H1 (cell line): Measurements from ENCODE around the gene MAPKAPK5. TPM values are rescaled to one million over a fixed set of nuclear protein-coding genes. Genes with fewer than 3 reads are reported as not detected.

Source experiments
- ATF3 ChIP-seq: IDR thresholded peaks from 2 replicates; pipeline ENCODE4 v1.6.1; 2011; ENCODE audit warnings: low read depth, mild to moderate bottlenecking, low read length; ENCODE audit not compliant: insufficient read depth
- CTBP2 ChIP-seq: IDR thresholded peaks from 2 replicates; pipeline ENCODE4 v1.7.0; 2011; ENCODE audit warnings: borderline replicate concordance, mild to moderate bottlenecking, moderate library complexity, mixed read lengths, low read length; ENCODE audit not compliant: insufficient read depth, insufficient read length
- YY1 ChIP-seq: IDR thresholded peaks from 2 replicates; pipeline ENCODE4 v1.6.1; 2011; ENCODE audit warnings: low read depth, mild to moderate bottlenecking, low read length
- polyA plus RNA-seq, 7 experiments: library from polyadenylated mRNA; depleted of rRNA in 3 of 7; stranded (reverse) in 5 of 7; unstranded in 2 of 7; fragments of >200 nt in 5 of 7; fragments of 200-250 nt in 2 of 7; gene quantifications; 1 replicate in 5 of 7; 2 replicates in 1 of 7; 4 replicates in 1 of 7; pipeline versions ENCODE4 v1.2.1 to v1.2.3, GENCODE V29; 2011 to 2013; ENCODE audit warnings: missing spikeins in 2 of 7, mixed read lengths in 2 of 7
- total RNA-seq: library from RNA; stranded (reverse); fragmentation: NEBNext Ultra II Directional; extraction: Animal tissue kit (Norgen Biotek cat#: 25700); gene quantifications from 2 replicates; pipeline ENCODE4 v1.2.1, GENCODE V29; 2021

Gene MAPKAPK5
- total and polyA plus RNA-seq, 2 of the 8 experiments (the other 6 are each of a cell fraction or from before 2014, with no cell fraction given): 40.0 to 91.5 TPM

GRCh38 chr12:111850526-111850925 is 8.5 kb downstream of the MAPKAPK5 start (continued):
- TF ChIP-seq CTBP2 (no peak), YY1 (no peak), ATF3 (no peak)
